HepG2 (cell line): Measurements from ENCODE around the gene BANP. TPM values are rescaled to one million over a fixed set of nuclear protein-coding genes. Genes with fewer than 3 reads are reported as not detected.
A peak's percentile ranks its signal among the peaks of the same experiment; 100 is the strongest.
"Not testable (repeated sequence)": the region's sequence is repeated elsewhere in the genome, so short reads cannot be mapped to it uniquely, and the experiment has no call there.

Source experiments
- ATAC-seq: fragments of 200-7000 bp; cut with Tn5 transposase; 3 replicates; pipeline ENCODE4 v1.9.1; 2020; ENCODE audit warnings: mild to moderate bottlenecking, moderate library complexity
- BruUV-seq: library from RNA; stranded (reverse); fragments of 400-500 nt; replicated peaks from 2 replicates; lab custom pipeline; 2021; lab: Mats Ljungman, UMichigan
- CTCF ChIA-PET: fragments of 300-600 bp; formaldehyde crosslinking; extraction: SDS; loops from one replicate; lab custom pipeline; 2021; ENCODE audit warnings: low total read pairs, inconsistent platforms, low intra/inter-chr PET ratio; lab: Yijun Ruan, JAX
- POLR2A ChIA-PET: fragments of 350-600 bp; sonication (Branson Sonifier 250); formaldehyde crosslinking; loops from one replicate; lab custom pipeline; 2020; ENCODE audit warnings: antibody characterized with exemption, inconsistent platforms; lab: Yijun Ruan, JAX
- DNase-seq: peaks from one replicate; pipeline ENCODE4 v3.0.0-alpha.2; 2015; ENCODE audit warnings: low spot score
- FAIRE-seq: peaks from 3 replicates; lab custom pipeline; 2011; peaks lifted over from hg19 to GRCh38; lab: Jason Lieb, UNC
- H2AFZ ChIP-seq: one replicate; pipeline ENCODE4 v1.6.1; 2011; ENCODE audit warnings: low read length, inconsistent platforms
- H3K27ac ChIP-seq: fragments of 300-600 bp; 3 replicates; pipeline ENCODE4 v1.8.0; 2011; ENCODE audit warnings: mixed run types, mild to moderate bottlenecking, mixed read lengths, low read length, inconsistent platforms; ENCODE audit not compliant: insufficient read depth; ENCODE audit errors: extremely low read length
- H3K27me3 ChIP-seq, 2 experiments: fragments of 200-600 bp in 1 of 2; 2 replicates in 1 of 2; 3 replicates in 1 of 2; pipeline versions ENCODE4 v1.6.0 to v1.8.0; 2011; ENCODE audit warnings: low read length in 2 of 2, mild to moderate bottlenecking in 2 of 2, moderate library complexity in 2 of 2, inconsistent platforms in 1 of 2; ENCODE audit not compliant: insufficient read depth in 2 of 2, control insufficient read depth in 1 of 2
- H3K36me3 ChIP-seq, 2 experiments: fragments of 200-600 bp in 1 of 2; replicated peaks in 1 of 2; 2 replicates in 1 of 2; 3 replicates in 1 of 2; pipeline versions ENCODE4 v1.5.1 to v1.8.0; 2011; ENCODE audit warnings: low read length in 2 of 2, inconsistent platforms in 1 of 2; ENCODE audit not compliant: insufficient read depth in 2 of 2, control insufficient read depth in 1 of 2
- H3K4me1 ChIP-seq: 2 replicates; pipeline ENCODE4 v1.5.1; 2012; ENCODE audit warnings: low read length, inconsistent platforms; ENCODE audit not compliant: insufficient read depth
- H3K4me2 ChIP-seq: 2 replicates; pipeline ENCODE4 v1.6.0; 2011; ENCODE audit warnings: low read depth, low read length, inconsistent platforms
- H3K4me3 ChIP-seq, 3 experiments: fragments of 200-600 bp in 1 of 3; sonication (generic), shearing (Covaris generic) in 1 of 3; replicated peaks in 1 of 3; 2 replicates each; pipeline ENCODE4 v1.5.1; 2011 to 2016; ENCODE audit warnings: low read length in 3 of 3, inconsistent platforms in 2 of 3, low read depth in 2 of 3, mild to moderate bottlenecking in 2 of 3, control low read depth in 1 of 3, mixed read lengths in 1 of 3; ENCODE audit not compliant: insufficient read depth in 1 of 3
- H3K79me2 ChIP-seq: one replicate; pipeline ENCODE4 v1.6.1; 2011; ENCODE audit warnings: low read length, inconsistent platforms; ENCODE audit not compliant: insufficient read depth
- H3K9ac ChIP-seq: 2 replicates; pipeline ENCODE4 v1.6.0; 2011; ENCODE audit warnings: mild to moderate bottlenecking, low read depth, low read length, inconsistent platforms; ENCODE audit not compliant: insufficient read depth
- H3K9me3 ChIP-seq: 2 replicates; pipeline ENCODE4 v1.5.1; 2012; ENCODE audit warnings: mild to moderate bottlenecking, low read length
- H4K20me1 ChIP-seq: 2 replicates; pipeline ENCODE4 v1.6.0; 2011; ENCODE audit warnings: inconsistent platforms, mild to moderate bottlenecking, low read length, moderate library complexity; ENCODE audit not compliant: insufficient read depth
- GTF3A ChIP-seq: sonication (generic); formaldehyde crosslinking; conservative IDR thresholded peaks from 2 replicates; pipeline ENCODE4 v1.4.0; 2020; ENCODE audit warnings: mild to moderate bottlenecking, missing genetic modification reagents
- KDM5A ChIP-seq: fragments of 200-600 bp; sonication (generic); IDR thresholded peaks from 2 replicates; pipeline ENCODE4 v1.7.0; 2018; ENCODE audit warnings: antibody characterized with exemption, mild to moderate bottlenecking, low read length, borderline replicate concordance
- SMAD9 ChIP-seq: sonication (generic); formaldehyde crosslinking; IDR thresholded peaks from 2 replicates; pipeline ENCODE4 v1.5.1; 2020; ENCODE audit warnings: mild to moderate bottlenecking, missing genetic modification reagents
- YY1 ChIP-seq: IDR thresholded peaks from 2 replicates; pipeline ENCODE4 v1.6.1; 2011; ENCODE audit warnings: low read length, low read depth, moderate library complexity, mild to moderate bottlenecking; ENCODE audit not compliant: insufficient read depth, insufficient replicate concordance
- ZC3H4 ChIP-seq: sonication (generic); formaldehyde crosslinking; IDR thresholded peaks from 2 replicates; pipeline ENCODE4 v1.4.0; 2020; ENCODE audit warnings: missing genetic modification reagents, borderline replicate concordance
- ZNF101 ChIP-seq: sonication (generic); formaldehyde crosslinking; IDR thresholded peaks from 2 replicates; pipeline ENCODE4 v1.4.0; 2020; ENCODE audit warnings: mild to moderate bottlenecking, low read depth, missing genetic modification reagents, borderline replicate concordance
- ZNF256 ChIP-seq: sonication (generic); formaldehyde crosslinking; conservative IDR thresholded peaks from 2 replicates; pipeline ENCODE4 v1.4.0; 2020; ENCODE audit warnings: missing genetic modification reagents
- ZNF431 ChIP-seq: sonication (generic); formaldehyde crosslinking; IDR thresholded peaks from 2 replicates; pipeline ENCODE4 v1.9.0; 2022; ENCODE audit warnings: missing genetic modification reagents, low read depth, mild to moderate bottlenecking, borderline replicate concordance
- ZNF543 ChIP-seq: sonication (generic); formaldehyde crosslinking; IDR thresholded peaks from 2 replicates; pipeline ENCODE4 v1.4.0; 2020; ENCODE audit warnings: mild to moderate bottlenecking, missing genetic modification reagents
- ZNF678 ChIP-seq: sonication (generic); formaldehyde crosslinking; IDR thresholded peaks from 2 replicates; pipeline ENCODE4 v1.4.0; 2020; ENCODE audit warnings: mild to moderate bottlenecking, missing genetic modification reagents
- ZNF737 ChIP-seq: sonication (generic); formaldehyde crosslinking; IDR thresholded peaks from 2 replicates; pipeline ENCODE4 v1.5.0; 2020; ENCODE audit warnings: missing genetic modification reagents, mild to moderate bottlenecking, borderline replicate concordance
- ZNF83 ChIP-seq: sonication (generic); formaldehyde crosslinking; IDR thresholded peaks from 2 replicates; pipeline ENCODE4 v1.4.0; 2020; ENCODE audit warnings: missing genetic modification reagents, mild to moderate bottlenecking, borderline replicate concordance
- WGBS: methylation state at CpG from one replicate; pipeline ENCODE4 v1.1.6; 2017; ENCODE audit warnings: low lambda C conversion rate; 5-methylcytosine and 5-hydroxymethylcytosine counted together
- in situ Hi-C: cut with HindIII; loops from 2 replicates; pipeline ENCODE4 v1.10.0; 2017; ENCODE audit warnings: low pct_unique_long_range_greater_than_20kb; ENCODE audit not compliant: extremely low pct_ligation_motif_present
- intact Hi-C: fragments of 100-400 bp; cut with micrococcal nuclease; formaldehyde crosslinking; loops from one replicate; pipeline ENCODE4 v1.10.0; 2022; ENCODE audit not compliant: unreplicated experiment
- polyA plus RNA-seq, 8 experiments: library from polyadenylated mRNA; depleted of rRNA in 3 of 8; stranded (reverse) in 7 of 8; unstranded in 1 of 8; fragments of >200 nt; fragmentation: Illumina TruSeq in 4 of 8; extraction: Trizol in 4 of 8; gene quantifications; 2 replicates each; pipeline versions ENCODE4 v1.2.1 to v1.2.3, GENCODE V29; 2011 to 2016; ENCODE audit warnings: low read depth in 4 of 8, missing spikeins in 1 of 8, mixed read lengths in 1 of 8; ENCODE audit not compliant: insufficient read depth in 1 of 8
- total RNA-seq, 5 experiments: library from RNA; depleted of rRNA; stranded (reverse); fragments of >200 nt; fragmentation: Illumina TruSeq; extraction: Trizol; gene quantifications; 2 replicates each; pipeline ENCODE4 v1.2.3, GENCODE V29; 2016; ENCODE audit warnings: low read depth in 1 of 5
- TF ChIP-seq, protein P1 (sequence below): sonication (generic); formaldehyde crosslinking; IDR thresholded peaks from 2 replicates; pipeline ENCODE4 v1.4.0; 2020; ENCODE audit warnings: low read depth, mild to moderate bottlenecking, missing genetic modification reagents
- TF ChIP-seq, protein P2 (sequence below), 2 experiments: IDR thresholded peaks; 2 replicates each; pipeline ENCODE4 v1.6.1; 2011 to 2012; ENCODE audit warnings: low read length in 2 of 2, borderline replicate concordance in 1 of 2, low read depth in 1 of 2, mild to moderate bottlenecking in 1 of 2, moderate library complexity in 1 of 2
- TF ChIP-seq, protein P3 (sequence below): sonication (generic); formaldehyde crosslinking; IDR thresholded peaks from 2 replicates; pipeline ENCODE4 v1.4.0; 2020; ENCODE audit warnings: missing genetic modification reagents, mild to moderate bottlenecking, borderline replicate concordance
- TF ChIP-seq, protein P4 (sequence below): sonication (generic); formaldehyde crosslinking; IDR thresholded peaks from 2 replicates; pipeline ENCODE4 v1.5.0; 2020; ENCODE audit warnings: missing genetic modification reagents

The BANP gene
- total and polyA plus RNA-seq, 2 of the 13 experiments (the other 11 are each of a cell fraction or from before 2014, with no cell fraction given), result 20.2 to 23.8 TPM

DNA sequence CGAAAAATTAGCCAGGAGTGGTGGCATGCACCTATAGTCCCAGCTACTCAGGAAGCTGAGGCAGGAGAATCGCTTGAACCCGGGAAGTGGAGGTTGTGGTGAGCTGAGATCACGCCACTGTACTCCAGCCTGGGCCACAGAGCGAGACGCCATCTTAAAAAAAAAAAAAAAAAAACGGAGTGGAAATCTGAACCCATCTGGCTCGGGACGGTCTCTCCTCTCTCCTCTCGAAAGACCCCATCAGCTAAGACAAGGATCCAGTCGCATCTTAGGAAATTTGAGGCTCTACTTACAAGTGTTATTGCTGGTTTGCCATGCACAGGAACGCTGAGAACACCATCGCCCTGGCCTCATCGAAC is 15.2 kb upstream of the BANP start:
- CTCF ChIA-PET, DNase-seq, in situ Hi-C loops, FAIRE-seq, H3K36me3 ChIP-seq, H3K9me3 ChIP-seq, H3K27me3 ChIP-seq, H2AFZ ChIP-seq: not testable (repeated sequence)
- Histone ChIP-seq H3K79me2 (peaks cover 54% of the 10 kb centered on the region), H3K4me1 (peaks cover 74% of the 10 kb centered on the region), H3K4me3 (peak overlapping the region; percentile 58 to 83 (median 73)), H3K9ac (peak overlapping the region; percentile 85), H3K27ac (peak overlapping the region; percentile 94), H3K4me2 (peak overlapping the region; percentile 90), H4K20me1 (peaks cover 40% of the 10 kb centered on the region)
- peak; percentile 2; the same call in 2 of the 3 replicates for ATAC-seq
- intact Hi-C loops, result loop anchor here (1.0 kb wide), 1 partner anchor 12 kb away; no protein-coding TSS in a partner anchor
- WGBS, result 1% methylated on average over 14 of the region's 14 CpGs
- TSS peak; percentile 69 for BruUV-seq
- POLR2A ChIA-PET, result interaction anchor here (0.7 to 6.5 kb wide), 9 partner anchors 10 to 625 kb away, joined by 3 to 110 read pairs (median 5); partner anchors contain the start of genes BANP and KLHDC4
- TF ChIP-seq, protein P1, sequence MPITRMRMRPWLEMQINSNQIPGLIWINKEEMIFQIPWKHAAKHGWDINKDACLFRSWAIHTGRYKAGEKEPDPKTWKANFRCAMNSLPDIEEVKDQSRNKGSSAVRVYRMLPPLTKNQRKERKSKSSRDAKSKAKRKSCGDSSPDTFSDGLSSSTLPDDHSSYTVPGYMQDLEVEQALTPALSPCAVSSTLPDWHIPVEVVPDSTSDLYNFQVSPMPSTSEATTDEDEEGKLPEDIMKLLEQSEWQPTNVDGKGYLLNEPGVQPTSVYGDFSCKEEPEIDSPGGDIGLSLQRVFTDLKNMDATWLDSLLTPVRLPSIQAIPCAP, result 0 out of 2 replicates have a peak, but pooled peaks have one; percentile 23
- TF ChIP-seq ZNF83 (CRISPR knock-in tag) (0 out of 2 replicates have a peak, but pooled peaks have one; percentile 59), ZNF256 (CRISPR knock-in tag) (0 out of 2 replicates have a peak, but pooled peaks have one; percentile 16), SMAD9 (CRISPR knock-in tag) (0 out of 2 replicates have a peak, but pooled peaks have one; percentile 7), ZNF543 (CRISPR knock-in tag) (peak; percentile 20; the same call in 1 of the 2 replicates), ZNF431 (CRISPR knock-in tag) (peak; percentile 3; the same call in 1 of the 2 replicates), ZNF737 (CRISPR knock-in tag) (0 out of 2 replicates have a peak, but pooled peaks have one; percentile 74), KDM5A (peak; percentile 77; the same call in 1 of the 2 replicates), ZNF101 (CRISPR knock-in tag) (0 out of 2 replicates have a peak, but pooled peaks have one; percentile 64), ZNF678 (CRISPR knock-in tag) (0 out of 2 replicates have a peak, but pooled peaks have one; percentile 21), GTF3A (CRISPR knock-in tag) (0 out of 2 replicates have a peak, but pooled peaks have one; percentile 2), ZC3H4 (0 out of 2 replicates have a peak, but pooled peaks have one; percentile 1), YY1 (peak; percentile 68)
- TF ChIP-seq, protein P2, sequence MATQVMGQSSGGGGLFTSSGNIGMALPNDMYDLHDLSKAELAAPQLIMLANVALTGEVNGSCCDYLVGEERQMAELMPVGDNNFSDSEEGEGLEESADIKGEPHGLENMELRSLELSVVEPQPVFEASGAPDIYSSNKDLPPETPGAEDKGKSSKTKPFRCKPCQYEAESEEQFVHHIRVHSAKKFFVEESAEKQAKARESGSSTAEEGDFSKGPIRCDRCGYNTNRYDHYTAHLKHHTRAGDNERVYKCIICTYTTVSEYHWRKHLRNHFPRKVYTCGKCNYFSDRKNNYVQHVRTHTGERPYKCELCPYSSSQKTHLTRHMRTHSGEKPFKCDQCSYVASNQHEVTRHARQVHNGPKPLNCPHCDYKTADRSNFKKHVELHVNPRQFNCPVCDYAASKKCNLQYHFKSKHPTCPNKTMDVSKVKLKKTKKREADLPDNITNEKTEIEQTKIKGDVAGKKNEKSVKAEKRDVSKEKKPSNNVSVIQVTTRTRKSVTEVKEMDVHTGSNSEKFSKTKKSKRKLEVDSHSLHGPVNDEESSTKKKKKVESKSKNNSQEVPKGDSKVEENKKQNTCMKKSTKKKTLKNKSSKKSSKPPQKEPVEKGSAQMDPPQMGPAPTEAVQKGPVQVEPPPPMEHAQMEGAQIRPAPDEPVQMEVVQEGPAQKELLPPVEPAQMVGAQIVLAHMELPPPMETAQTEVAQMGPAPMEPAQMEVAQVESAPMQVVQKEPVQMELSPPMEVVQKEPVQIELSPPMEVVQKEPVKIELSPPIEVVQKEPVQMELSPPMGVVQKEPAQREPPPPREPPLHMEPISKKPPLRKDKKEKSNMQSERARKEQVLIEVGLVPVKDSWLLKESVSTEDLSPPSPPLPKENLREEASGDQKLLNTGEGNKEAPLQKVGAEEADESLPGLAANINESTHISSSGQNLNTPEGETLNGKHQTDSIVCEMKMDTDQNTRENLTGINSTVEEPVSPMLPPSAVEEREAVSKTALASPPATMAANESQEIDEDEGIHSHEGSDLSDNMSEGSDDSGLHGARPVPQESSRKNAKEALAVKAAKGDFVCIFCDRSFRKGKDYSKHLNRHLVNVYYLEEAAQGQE (IDR thresholded peaks at IDR 0.05; ENCODE audit: borderline replicate concordance in 1 of 2, low read depth in 1 of 2, low read length in 2 of 2), result 0 out of 4 replicates have a peak, but pooled peaks of 1 of the 2 experiments have one; percentile 1
- TF ChIP-seq, protein P3, sequence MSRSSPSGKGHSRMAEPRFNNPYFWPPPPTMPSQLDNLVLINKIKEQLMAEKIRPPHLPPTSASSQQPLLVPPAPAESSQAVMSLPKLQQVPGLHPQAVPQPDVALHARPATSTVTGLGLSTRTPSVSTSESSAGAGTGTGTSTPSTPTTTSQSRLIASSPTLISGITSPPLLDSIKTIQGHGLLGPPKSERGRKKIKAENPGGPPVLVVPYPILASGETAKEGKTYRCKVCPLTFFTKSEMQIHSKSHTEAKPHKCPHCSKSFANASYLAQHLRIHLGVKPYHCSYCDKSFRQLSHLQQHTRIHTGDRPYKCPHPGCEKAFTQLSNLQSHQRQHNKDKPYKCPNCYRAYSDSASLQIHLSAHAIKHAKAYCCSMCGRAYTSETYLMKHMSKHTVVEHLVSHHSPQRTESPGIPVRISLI (CRISPR knock-in tag), result peak; percentile 93
- TF ChIP-seq, protein P4, sequence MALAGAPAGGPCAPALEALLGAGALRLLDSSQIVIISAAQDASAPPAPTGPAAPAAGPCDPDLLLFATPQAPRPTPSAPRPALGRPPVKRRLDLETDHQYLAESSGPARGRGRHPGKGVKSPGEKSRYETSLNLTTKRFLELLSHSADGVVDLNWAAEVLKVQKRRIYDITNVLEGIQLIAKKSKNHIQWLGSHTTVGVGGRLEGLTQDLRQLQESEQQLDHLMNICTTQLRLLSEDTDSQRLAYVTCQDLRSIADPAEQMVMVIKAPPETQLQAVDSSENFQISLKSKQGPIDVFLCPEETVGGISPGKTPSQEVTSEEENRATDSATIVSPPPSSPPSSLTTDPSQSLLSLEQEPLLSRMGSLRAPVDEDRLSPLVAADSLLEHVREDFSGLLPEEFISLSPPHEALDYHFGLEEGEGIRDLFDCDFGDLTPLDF (CRISPR knock-in tag), result 0 out of 2 replicates have a peak, but pooled peaks have one; percentile 19
